LNCaP clone FGC (cell line): ENCODE measurements around the gene TFDP2.
A peak's percentile ranks its signal among the peaks of the same experiment; 100 is the strongest.

Experiments
- DNase-seq: peaks from one replicate; pipeline ENCODE4 v3.0.0-alpha.2; 2011; ENCODE audit warnings: low read depth
- H3K4me3 ChIP-seq: 2 replicates; pipeline ENCODE4 v1.5.1; 2011; ENCODE audit warnings: mild to moderate bottlenecking, low read depth, low read length, control low read depth
- TF ChIP-seq, protein P1 (sequence below): IDR thresholded peaks from 2 replicates; pipeline ENCODE4 v1.5.1; 2012; ENCODE audit warnings: mild to moderate bottlenecking; ENCODE audit not compliant: control insufficient read depth, insufficient read depth; ENCODE audit errors: extremely low read depth

TFDP2 gene

DNA sequence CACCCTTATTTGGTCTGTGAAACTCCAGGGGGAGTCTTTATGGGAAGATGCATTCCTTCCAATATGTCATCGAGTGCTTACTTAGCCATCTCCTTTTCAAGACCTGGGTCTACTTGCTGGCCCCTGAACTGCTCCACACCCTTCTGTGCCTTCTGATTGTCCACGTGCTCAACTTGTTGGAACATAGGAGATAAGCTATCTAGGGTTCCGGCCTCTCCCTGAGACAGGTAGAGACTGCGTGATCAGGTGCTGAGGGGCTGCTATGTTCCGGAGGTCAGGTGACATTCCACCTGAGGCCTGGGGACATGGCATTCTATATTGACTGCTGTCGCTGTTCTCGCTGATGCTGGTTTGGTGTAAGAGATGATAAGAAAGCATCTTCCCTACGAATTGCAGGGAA is 207.3 kb downstream of the TFDP2 start:
- no peak overlapping the region for H3K4me3 ChIP-seq
- TF ChIP-seq, protein P1, sequence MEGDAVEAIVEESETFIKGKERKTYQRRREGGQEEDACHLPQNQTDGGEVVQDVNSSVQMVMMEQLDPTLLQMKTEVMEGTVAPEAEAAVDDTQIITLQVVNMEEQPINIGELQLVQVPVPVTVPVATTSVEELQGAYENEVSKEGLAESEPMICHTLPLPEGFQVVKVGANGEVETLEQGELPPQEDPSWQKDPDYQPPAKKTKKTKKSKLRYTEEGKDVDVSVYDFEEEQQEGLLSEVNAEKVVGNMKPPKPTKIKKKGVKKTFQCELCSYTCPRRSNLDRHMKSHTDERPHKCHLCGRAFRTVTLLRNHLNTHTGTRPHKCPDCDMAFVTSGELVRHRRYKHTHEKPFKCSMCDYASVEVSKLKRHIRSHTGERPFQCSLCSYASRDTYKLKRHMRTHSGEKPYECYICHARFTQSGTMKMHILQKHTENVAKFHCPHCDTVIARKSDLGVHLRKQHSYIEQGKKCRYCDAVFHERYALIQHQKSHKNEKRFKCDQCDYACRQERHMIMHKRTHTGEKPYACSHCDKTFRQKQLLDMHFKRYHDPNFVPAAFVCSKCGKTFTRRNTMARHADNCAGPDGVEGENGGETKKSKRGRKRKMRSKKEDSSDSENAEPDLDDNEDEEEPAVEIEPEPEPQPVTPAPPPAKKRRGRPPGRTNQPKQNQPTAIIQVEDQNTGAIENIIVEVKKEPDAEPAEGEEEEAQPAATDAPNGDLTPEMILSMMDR: no peak
- no peak for DNase-seq

DNA sequence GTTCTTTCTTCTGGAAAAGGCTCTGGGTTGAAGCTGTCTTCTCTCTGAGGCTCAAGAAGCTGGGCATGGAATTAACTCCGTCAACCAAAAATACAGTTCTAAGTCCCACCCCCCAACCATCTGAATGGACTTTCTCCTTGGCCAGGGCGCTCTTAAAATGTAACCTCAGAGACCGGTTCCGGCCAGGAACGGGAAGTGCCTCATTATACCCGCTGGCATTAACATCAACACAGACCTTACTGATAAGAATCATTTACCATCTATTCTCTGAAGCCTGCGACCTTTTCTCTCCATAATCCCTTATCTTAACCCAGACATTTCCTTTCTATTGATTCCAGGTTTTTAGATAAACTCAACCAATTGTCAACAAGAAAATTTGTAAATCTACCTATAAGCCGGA is 208.3 kb downstream of the TFDP2 start:
- H3K4me3 ChIP-seq: no peak overlapping the region
- no peak for DNase-seq
- TF ChIP-seq, protein P1: no peak

DNA sequence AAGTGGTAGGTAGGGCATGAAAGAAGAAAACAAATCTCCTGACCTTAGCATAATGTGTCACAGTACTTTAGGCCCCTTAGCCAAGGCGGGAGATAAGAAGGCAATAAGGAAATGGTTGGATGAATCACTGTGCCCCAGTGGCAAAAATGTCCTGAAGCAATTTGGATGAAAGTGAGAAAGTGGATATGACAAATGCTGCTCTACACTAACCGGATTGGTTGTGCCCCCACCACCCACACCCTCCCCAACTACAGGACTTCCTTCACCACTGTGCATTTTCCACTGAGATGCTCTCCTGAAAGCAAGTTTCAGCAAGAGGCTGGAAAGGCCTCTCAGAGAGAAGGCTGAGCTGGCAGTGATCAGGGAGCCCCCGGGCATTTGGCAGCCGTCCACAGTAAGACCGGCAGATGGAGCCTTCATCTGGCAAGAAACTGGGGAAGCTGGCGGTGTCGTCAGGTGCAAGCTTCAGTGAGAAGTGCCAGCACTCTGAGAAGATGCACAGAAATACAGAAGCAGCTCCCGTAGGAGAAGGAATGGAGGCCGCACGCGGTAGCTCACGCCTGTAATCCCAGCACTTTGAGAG is 209.1 kb downstream of the TFDP2 start:
- TF ChIP-seq, protein P1: no peak
- peak; percentile 60 for DNase-seq
- no peak overlapping the region for H3K4me3 ChIP-seq

DNA sequence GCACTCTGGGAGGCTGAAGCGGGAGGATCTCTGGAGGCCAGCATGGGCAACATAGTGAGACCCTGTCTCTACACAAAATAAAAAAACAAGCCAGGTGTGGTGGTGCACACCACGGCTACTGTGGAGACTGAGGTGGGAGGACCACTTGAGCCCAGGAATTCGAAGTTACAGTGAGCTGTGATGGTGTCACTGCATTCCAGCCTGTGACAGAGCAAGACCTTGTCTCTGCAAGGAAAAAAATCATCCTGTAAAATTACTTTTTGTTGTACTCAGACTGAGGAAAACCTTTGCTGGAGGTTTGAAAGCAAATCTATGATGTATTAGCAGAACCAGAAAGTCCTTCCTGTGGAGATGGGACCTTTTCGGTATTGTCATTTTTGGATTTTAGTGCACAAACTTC is 209.6 kb downstream of the TFDP2 start:
- TF ChIP-seq, protein P1: no peak
- no peak for DNase-seq
- no peak overlapping the region for H3K4me3 ChIP-seq

DNA sequence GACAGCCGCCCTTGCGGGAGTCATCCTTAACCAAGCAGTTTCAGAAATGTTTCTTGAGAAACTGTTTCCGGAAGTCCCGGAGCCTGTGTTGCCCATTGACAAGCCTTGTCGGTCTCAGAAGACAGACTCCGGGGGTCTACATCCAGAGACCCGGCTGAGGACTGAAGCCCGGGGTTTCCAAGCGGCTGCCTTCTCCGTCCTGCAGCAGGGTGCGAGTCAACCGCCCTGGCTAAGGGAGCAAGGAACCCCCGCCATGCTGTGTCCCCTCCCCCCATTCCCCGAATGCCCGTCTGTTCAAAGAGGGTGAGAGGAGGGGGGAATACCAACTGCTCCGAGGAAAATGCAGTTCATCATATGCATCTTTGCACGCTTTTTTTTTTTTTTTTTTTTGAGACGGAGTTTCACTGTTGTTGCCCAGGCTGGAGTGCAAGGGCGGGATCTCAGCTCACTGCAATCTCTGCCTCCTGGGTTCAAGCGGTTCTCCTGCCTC is 211.3 kb downstream of the TFDP2 start:
- H3K4me3 ChIP-seq: no peak overlapping the region
- DNase-seq: no peak
- TF ChIP-seq, protein P1: no peak

DNA sequence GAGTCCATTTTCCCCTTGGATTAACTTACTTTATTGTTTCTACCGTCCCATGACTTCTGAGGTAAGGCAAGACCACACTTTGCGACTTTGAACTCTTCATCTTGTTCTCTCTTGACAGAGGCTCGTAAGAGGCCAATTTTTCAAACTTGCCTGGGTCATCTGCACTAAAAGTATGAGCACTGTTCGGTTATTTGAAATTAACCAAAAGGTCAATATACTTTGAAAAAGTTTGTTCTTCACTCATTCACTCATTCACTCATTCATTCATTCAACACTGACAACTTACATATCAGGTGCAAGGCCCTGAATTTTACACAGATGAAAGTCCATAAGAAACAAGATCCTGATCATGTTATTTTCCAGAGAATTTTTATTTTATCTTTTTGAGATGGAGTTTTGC is 215.0 kb downstream of the TFDP2 start:
- DNase-seq: no peak
- TF ChIP-seq, protein P1: no peak
- H3K4me3 ChIP-seq: no peak overlapping the region

DNA sequence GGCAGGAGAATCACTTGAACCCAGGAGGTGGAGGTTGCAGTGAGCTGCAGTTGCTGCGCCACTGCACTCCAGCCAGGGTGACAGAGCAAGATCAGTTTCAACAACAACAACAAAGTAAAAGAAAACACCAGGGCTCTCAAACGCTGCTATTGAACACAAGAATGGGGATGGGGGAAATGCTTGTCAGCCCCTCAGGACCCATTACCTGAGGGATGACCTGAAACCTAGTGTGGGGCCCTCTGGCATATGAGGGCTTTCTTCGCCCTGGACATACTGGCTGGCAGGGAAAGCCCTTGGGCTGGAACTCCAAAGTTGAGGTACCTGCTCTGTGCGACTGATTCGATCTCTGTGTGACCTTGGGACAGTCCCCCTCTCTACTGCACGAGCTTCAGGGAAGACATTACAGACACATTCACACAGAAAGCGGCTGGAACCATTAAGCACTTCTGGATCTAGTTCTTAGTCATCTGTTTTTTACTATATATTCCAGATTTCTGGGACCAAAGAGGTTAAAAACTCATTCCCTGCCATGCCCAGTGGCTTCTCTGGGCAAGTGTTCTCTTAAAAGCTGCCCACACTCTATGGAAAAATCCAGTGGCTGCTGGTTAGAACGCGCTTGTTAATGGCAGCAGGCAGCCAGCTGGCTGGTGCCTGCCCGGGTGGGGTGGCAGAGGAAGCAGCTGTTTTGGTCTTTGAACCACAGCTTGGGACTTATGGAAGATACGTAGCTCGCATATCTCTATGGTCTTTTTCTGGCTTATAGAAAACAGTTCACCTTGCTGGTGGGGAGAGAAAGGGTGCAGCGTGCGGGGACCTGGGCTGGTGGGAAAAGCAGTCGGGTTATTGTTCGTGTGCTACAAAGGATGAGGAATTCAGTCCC is 215.7 kb downstream of the TFDP2 start:
- no peak for DNase-seq
- H3K4me3 ChIP-seq: no peak overlapping the region
- TF ChIP-seq, protein P1: no peak
